Prostate gland (tissue), 2 donors: ENCODE measurements around the gene TSPAN11.

Experiments used
- POLR2A ChIP-seq: fragments of 450-650 bp; IDR thresholded peaks from one replicate; pipeline ENCODE4 v1.6.1; 2016; ENCODE audit warnings: antibody characterized with exemption, mild to moderate bottlenecking
- POLR2AphosphoS5 ChIP-seq: sonication (generic); formaldehyde crosslinking; IDR thresholded peaks from one replicate; pipeline ENCODE4 v1.6.1; 2017; ENCODE audit warnings: antibody characterized with exemption
- TF ChIP-seq, protein P1 (sequence below), 4 experiments: fragments of 200-600 bp in 2 of 4; fragments of 450-650 bp in 2 of 4; sonication (generic) in 2 of 4; IDR thresholded peaks; 1 replicate in 3 of 4; 2 replicates in 1 of 4; pipeline ENCODE4 v1.5.1; 2016 to 2019; ENCODE audit warnings: antibody characterized with exemption in 4 of 4, mild to moderate bottlenecking in 2 of 4, moderate library complexity in 2 of 4

DNA sequence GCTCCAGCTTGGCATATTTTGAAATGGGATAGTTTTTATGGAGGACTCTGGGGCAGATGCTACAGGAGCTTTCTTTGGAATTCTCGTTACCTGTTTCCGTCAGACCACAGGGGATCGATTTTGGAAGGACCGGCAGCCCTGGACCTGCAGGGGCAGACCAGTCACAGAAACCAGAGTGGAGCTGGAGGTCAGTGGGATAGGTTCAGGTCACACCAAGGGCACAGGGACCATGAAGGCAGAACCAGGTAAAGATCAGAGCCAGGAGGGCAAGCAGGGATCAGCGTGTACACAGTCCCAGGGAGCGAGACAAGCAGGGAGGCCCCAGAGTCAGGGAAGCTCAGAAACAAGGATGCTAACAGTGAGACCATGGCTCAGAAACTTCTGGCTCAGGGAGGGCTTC, 45.5 kb downstream of the TSPAN11 start:
- TF ChIP-seq, protein P1, sequence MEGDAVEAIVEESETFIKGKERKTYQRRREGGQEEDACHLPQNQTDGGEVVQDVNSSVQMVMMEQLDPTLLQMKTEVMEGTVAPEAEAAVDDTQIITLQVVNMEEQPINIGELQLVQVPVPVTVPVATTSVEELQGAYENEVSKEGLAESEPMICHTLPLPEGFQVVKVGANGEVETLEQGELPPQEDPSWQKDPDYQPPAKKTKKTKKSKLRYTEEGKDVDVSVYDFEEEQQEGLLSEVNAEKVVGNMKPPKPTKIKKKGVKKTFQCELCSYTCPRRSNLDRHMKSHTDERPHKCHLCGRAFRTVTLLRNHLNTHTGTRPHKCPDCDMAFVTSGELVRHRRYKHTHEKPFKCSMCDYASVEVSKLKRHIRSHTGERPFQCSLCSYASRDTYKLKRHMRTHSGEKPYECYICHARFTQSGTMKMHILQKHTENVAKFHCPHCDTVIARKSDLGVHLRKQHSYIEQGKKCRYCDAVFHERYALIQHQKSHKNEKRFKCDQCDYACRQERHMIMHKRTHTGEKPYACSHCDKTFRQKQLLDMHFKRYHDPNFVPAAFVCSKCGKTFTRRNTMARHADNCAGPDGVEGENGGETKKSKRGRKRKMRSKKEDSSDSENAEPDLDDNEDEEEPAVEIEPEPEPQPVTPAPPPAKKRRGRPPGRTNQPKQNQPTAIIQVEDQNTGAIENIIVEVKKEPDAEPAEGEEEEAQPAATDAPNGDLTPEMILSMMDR (IDR thresholded peaks at IDR 0.05), result no peak
- TF ChIP-seq POLR2A (no peak), POLR2AphosphoS5 (no peak)
